ENCODE data around the gene AGFG1. TPM values are rescaled to one million over a fixed set of nuclear protein-coding genes. Genes with fewer than 3 reads are reported as not detected.

Gene AGFG1
- total RNA-seq, 1 donor from 2014 or later, result 75.1 TPM

DNA sequence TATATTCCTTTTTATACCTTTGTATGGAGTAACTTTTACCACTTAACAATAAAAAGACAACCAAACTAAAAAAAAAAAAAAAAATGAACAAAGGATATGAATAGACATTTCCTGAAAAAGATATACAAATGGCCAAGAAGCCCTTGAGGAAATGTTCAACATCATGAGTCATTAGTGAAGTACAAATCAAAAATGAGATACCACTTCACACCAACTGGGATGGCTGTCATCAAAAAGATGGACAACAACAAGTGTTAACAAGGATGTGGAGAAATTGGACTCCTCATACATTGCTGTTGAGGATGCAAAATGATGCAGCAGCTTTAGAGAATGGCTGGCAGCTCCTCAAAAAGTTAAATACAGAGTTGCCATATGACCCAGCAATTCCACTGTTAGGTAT, 104.2 kb downstream of the AGFG1 start:
- no peaks in the 10 kb centered on the region for H3K27me3 ChIP-seq (ENCODE audit: control insufficient read depth, insufficient read depth, low read length)
- TF ChIP-seq, protein P1, sequence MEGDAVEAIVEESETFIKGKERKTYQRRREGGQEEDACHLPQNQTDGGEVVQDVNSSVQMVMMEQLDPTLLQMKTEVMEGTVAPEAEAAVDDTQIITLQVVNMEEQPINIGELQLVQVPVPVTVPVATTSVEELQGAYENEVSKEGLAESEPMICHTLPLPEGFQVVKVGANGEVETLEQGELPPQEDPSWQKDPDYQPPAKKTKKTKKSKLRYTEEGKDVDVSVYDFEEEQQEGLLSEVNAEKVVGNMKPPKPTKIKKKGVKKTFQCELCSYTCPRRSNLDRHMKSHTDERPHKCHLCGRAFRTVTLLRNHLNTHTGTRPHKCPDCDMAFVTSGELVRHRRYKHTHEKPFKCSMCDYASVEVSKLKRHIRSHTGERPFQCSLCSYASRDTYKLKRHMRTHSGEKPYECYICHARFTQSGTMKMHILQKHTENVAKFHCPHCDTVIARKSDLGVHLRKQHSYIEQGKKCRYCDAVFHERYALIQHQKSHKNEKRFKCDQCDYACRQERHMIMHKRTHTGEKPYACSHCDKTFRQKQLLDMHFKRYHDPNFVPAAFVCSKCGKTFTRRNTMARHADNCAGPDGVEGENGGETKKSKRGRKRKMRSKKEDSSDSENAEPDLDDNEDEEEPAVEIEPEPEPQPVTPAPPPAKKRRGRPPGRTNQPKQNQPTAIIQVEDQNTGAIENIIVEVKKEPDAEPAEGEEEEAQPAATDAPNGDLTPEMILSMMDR (IDR thresholded peaks at IDR 0.05; ENCODE audit: insufficient read depth, low read length, poor library complexity, severe bottlenecking), result no peak
- no peak overlapping the region for H3K4me3 ChIP-seq (ENCODE audit: low read depth, low read length)
- DNase-seq (ENCODE audit: low read depth), result no peak
- no peaks in the 10 kb centered on the region for H3K36me3 ChIP-seq (ENCODE audit: control insufficient read depth, insufficient read depth, low read length)

DNA sequence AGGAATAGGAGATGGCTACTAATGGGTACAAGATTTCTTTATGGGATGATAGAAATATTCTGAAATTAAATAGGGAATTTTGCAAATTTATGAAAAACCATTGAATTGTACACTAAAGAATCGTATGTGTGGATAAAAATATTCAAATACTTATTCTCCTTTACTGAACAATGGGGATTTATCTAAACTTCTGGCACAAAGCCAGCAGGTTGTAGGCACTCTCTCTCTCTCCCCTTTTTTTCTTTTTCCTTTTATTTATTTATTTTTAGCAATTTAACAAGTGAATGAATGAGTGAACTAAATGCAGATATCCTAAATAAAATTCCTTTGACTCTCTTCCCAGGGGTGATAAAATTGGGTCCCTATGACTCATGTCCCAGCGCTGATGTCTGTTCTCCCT, 104.9 kb downstream of the AGFG1 start:
- H3K27me3 ChIP-seq (ENCODE audit: control insufficient read depth, insufficient read depth, low read length), result no peaks in the 10 kb centered on the region
- no peak for DNase-seq (ENCODE audit: low read depth)

DNA sequence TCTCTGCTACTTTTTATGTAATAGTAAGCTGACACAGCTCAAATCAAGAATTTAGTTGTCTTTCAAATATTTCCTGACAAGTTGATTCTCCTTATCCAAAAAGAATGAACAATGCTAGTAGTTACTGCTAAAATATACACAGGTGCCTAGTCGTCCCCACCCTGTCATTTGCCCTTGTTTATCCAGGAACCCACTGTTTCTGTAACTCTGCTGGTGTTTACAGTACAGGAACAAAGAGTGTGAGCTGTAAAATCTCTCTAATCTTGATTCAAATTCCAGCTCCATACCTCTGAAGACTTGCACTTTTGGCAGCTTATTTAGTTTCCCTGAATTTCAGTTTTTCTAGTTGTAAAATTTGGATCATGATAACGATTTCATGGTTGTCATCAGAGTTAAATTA, 105.6 kb downstream of the AGFG1 start:
- Histone ChIP-seq H3K36me3 (ENCODE audit: control insufficient read depth, insufficient read depth, low read length) (no peaks in the 10 kb centered on the region), H3K27me3 (ENCODE audit: control insufficient read depth, insufficient read depth, low read length) (no peaks in the 10 kb centered on the region), H3K4me3 (ENCODE audit: low read depth, low read length) (no peak overlapping the region)
- TF ChIP-seq, protein P1 (IDR thresholded peaks at IDR 0.05; ENCODE audit: insufficient read depth, low read length, poor library complexity, severe bottlenecking), result no peak
- no peak for DNase-seq (ENCODE audit: low read depth)

More for the DNA sequence above, 104.9 kb downstream of the AGFG1 start:
- no peaks in the 10 kb centered on the region for H3K36me3 ChIP-seq (ENCODE audit: control insufficient read depth, insufficient read depth, low read length)
- no peak overlapping the region for H3K4me3 ChIP-seq (ENCODE audit: low read depth, low read length)
- TF ChIP-seq, protein P1 (IDR thresholded peaks at IDR 0.05; ENCODE audit: insufficient read depth, low read length, poor library complexity, severe bottlenecking), result no peak

DNA sequence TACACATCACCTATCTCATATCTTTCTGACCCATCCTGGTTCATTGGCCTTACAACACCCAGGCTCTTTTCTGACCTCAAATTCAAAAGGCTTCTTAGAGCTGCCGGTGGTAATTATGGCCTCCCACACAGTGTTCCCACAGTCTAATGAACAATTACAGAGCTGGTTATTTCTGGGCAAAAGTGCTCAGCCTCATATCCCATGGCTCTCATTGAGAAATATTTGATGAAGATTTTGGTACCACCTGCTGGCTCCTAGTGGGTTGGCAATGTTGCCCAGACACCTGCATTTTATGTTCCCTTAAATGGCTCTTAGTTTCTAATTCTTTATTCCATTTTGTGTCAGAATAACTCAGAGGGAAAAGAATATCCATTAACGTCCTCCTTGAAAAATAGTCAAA, 106.7 kb downstream of the AGFG1 start:
- Histone ChIP-seq H3K36me3 (ENCODE audit: control insufficient read depth, insufficient read depth, low read length) (no peaks in the 10 kb centered on the region), H3K4me3 (ENCODE audit: low read depth, low read length) (no peak overlapping the region), H3K27me3 (ENCODE audit: control insufficient read depth, insufficient read depth, low read length) (no peaks in the 10 kb centered on the region)
- TF ChIP-seq, protein P1 (IDR thresholded peaks at IDR 0.05; ENCODE audit: insufficient read depth, low read length, poor library complexity, severe bottlenecking), result no peak
- no peak for DNase-seq (ENCODE audit: low read depth)

DNA sequence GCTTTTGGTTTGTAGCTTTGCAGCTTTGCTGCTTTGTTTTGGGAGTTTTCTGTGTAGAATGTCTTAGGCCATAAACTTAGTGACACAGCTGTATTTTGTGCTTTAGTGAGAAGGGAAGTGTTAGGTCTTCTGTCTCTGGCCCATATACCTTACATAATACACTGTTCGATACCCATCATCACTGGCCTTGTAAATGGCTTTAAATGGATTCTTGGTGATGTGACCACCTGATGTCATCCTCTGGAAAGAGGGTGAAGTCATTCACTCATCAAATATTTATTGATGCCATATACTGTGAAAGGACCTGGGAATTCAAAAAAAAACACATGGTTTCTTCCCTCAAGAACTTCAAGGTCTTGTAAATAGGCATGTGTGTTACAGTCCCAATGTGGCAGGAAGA, 107.8 kb downstream of the AGFG1 start:
- TF ChIP-seq, protein P1 (IDR thresholded peaks at IDR 0.05; ENCODE audit: insufficient read depth, low read length, poor library complexity, severe bottlenecking), result no peak
- Histone ChIP-seq H3K36me3 (ENCODE audit: control insufficient read depth, insufficient read depth, low read length) (no peaks in the 10 kb centered on the region), H3K4me3 (ENCODE audit: low read depth, low read length) (no peak overlapping the region), H3K27me3 (ENCODE audit: control insufficient read depth, insufficient read depth, low read length) (no peaks in the 10 kb centered on the region)
- DNase-seq (ENCODE audit: low read depth), result no peak

DNA sequence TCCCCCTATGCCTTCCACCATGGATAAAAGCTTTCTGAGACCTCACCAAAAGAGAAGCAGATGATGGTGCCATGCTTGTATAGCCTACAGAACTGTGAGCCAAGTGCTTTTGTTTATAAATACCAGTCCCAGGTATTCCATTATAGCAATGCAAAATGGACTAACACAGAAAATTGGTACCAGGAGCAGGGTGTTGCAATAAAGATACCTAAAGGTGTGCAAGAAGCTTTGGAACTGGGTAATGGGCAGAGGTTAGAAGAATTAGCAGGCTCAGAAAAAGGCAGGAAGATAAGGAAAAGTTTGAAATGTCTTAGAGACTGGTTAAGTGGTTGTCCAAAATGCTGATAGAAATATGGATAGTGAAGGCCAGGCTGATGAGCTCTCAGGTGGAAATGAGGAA, 110.4 kb downstream of the AGFG1 start:
- no peak for DNase-seq (ENCODE audit: low read depth)
- H3K27me3 ChIP-seq (ENCODE audit: control insufficient read depth, insufficient read depth, low read length), result no peaks in the 10 kb centered on the region
- TF ChIP-seq, protein P1 (IDR thresholded peaks at IDR 0.05; ENCODE audit: insufficient read depth, low read length, poor library complexity, severe bottlenecking), result no peak
- H3K36me3 ChIP-seq (ENCODE audit: control insufficient read depth, insufficient read depth, low read length), result no peaks in the 10 kb centered on the region
- H3K4me3 ChIP-seq (ENCODE audit: low read depth, low read length), result no peak overlapping the region
